Stimulated activated CD4-positive, alpha-beta T cell treated with anti-CD3 and anti-CD28 coated beads, Interleukin-2, amount 100 ng/mL, for 48 hours (primary cell): ENCODE data around the gene CCDC142.
"Not testable (repeated sequence)": the region's sequence is repeated elsewhere in the genome, so short reads cannot be mapped to it uniquely, and the experiment has no call there.

Experiments
- DNase-seq, 2 donors: peaks; one replicate each; pipeline ENCODE4 v3.0.0-alpha.2; 2020

CCDC142 gene

DNA sequence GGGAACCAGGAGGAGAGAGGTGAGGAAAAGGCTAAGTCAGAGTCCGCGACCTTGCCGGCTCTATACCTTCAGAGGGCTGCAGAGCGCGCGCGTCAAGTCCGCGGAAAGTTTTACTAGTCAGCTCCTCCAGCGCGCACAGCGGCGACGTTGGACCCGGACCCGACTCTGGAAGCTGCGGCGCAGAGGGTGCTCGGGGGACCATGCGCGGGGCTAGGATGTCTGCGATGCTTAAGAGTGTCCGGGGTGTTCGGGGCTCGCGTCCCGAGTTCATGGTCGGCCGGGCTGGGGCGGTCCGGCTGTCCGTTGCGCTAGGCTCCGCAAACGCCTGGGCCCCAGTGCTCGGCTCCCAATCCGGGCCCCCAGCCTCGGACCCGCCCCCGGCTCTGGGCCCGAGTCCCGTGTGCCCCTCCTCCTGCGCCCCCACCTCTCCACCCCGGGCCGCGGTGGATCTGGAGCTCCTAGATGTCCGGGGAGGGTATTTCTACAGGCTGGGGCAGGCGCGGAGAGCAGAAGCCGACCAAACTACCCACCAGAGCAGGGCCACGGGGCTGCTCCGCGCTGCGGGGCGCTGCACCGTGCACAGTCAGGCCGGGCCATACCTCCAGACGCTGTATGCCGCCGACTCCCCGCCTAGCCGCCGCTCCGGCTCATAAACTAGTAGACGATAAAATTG lies 16.6 kb upstream of the CCDC142 start, which contains the start of gene LBX2:
LBX2 (minus strand) TSS at position 337 of the 673 bp plus-strand sequence; CDS start at position 271, 66 bp downstream.
- DNase-seq, result no peak

DNA sequence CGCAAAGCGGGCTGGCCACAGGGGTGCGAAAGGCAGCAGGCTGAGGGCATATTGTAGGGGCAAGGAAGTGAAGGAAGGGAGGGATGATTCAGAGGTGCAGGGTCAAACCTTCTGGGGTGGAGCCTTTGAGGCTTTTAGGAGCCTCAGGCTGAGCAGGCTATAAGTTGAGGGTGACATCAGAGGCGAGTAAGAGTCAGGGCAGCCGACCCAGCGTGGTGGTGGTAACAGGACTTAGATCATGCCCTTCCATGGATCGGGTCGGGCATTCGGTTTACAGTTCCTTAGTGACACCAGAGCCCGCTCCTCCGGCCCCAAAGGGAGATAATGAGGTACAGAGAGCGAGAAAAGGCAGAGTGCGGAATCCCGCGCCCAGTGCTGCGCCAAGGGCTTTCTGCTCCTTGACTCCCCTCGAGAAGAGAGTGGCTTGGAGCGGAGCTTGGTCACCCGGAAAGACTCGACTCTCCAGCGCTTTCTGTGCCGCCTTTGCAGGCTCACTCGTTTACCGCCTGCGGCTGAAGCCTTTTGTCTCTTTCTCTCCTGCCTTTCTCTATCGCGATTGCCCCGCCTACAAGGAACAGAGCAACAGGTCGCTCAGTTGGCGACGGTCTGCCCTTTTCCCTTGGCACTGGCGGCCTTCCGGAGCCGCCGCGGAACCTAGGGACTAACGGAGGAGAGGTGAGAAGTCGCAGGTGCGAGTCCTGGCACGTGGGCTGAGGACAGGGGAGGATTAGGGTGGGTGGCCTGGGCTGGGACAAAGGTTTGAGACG lies 15.9 kb upstream of the CCDC142 start:
- DNase-seq, result no peak

DNA sequence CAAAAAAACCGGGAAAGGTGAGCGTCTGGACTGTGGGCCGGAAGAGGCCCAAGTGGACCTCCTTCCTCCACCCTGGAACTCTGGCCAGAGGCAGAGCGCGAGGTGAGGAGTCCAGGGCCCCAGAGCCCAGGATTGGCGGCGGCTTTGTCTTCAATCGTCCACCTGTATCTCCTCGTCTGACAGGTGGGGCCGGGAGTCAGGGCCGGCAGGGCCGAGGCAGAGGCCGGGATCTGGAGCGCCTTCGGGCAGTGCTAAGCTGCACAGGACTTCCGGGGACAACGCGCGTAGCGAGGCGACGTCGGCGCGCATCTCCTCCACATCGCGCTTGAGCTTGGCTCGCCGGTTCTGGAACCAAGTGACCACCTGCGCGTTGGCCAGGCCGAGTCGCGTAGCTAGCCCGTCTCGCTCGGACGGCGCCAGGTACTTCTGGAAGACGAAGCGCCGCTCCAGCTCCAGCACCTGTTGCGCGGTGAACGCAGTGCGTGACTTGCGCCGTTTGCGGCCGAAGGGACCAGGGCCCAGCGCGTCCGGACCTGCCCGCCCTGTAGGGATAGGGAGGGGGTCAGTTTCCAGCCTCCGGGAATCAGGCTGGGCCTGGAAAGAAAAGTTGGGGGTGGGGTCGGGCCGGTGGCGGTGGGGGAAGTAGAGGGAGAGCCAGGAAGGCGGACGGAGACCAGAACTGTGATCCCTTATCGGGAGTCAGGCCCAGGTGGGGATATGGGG lies 15.1 kb upstream of the CCDC142 start:
- no peak for DNase-seq

DNA sequence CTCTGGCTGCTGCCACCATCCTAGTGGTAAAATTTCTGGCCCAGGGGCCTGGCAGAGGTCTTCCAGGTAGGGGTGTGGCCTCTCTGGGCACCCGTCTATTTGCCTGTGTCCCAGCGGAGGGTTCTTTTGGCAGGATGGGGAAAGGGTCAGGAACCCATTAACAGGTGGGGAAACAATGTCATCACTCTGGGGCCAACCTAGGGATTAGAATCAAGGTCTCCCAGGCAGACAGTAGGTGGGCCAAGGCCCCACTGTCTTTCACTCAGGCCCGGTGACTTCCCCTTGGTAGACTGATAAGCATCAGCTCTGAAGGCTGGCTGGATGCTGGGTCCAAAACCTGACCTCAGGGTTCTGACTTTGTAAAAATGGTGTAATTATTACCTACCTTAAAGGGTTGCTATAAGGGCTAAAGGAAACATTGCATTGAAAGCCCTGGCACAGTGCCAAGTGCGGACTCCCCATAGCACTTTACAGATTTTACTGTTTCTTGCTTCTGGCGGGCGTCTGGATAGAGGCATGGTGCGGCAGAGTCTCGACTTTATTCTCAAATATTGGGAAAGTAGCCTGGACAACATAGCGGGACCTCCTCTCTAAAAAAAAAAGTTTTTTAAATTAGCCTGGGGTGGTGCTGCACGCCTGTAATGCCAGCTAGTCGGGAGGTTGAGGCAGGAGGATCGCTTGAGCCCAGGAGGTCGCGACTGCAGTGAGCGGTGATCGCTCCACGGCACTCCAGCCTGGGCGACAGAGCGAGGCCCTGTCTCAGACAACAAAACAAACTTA lies 14.4 kb upstream of the CCDC142 start:
- no peak for DNase-seq

DNA sequence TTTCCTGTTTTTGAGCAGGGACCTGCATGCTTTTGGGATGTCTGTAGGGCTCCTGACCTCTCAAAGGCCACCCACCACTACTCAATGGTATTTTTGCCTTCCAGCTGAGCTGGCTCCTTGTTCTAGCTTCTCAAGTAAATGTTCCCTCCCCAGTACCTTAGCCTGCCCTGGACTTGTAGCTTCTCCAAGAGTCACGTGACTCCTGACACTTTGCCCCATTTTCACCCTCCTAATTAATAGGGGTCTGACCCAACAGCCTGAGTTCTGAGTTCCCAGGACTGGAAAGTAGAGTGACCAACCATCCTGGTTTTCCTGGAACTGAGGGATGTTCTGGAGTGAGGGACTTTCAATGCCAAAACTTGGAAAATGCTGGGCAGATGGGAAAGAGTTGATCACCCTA lies 12.6 kb upstream of the CCDC142 start:
- no peak for DNase-seq

DNA sequence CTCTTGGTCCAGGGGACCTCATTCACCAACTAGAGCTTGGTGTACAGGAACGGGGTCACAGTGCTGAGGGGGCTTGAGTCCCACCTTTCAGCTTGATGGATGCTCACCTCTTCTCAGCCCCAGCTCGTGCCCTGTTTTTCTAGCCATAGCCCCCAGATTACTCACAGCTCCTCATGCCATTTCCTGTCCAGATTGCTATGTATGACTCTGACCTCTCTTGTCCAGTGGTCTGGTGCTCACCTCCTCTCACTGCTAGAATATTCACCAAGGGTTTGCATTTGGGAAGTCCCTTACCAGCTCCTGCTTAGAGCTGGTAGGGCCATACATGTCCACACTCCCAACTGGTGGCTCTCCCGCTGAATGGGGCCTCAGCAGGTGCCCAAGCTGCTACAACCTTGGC lies 10.7 kb upstream of the CCDC142 start:
- no peak for DNase-seq

DNA sequence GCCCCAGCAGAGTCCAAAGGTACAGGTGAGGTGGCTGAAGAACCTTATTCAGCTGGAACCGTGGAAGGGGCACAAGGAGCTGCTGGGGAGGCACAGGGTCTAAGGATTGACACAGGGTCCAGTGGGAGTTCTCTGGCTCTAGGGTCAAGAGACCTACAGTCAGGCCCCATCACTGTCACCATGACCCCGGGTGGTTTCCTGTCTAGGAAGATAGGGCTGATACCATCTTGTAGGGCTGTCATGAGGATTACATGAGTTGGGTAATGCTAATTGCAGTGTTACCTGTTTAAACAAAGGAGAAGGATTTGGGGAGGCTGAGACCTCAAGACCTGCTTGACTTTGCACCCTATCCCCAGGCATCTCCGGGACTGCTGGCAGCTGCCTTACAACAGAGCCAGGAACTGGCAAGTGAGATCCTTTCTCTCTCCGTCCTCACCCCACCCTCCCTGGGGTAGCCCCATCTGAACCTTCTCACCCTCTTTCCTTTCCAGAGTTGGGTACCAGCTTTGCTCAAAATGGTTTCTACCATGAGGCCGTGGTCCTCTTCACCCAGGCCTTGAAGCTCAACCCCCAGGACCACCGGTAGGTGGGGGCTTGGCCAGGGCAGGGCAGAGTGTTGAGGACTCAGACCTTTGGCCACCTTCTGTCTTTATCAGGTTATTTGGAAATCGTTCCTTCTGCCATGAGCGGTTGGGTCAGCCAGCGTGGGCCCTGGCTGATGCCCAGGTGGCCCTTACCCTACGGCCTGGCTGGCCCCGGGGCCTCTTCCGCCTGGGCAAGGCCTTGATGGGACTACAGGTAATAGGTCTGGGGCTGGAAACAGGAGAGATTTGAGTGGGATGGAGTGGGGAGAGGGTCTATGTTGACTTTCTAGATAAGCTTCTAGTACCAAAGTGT lies 9.1 kb upstream of the CCDC142 start:
- DNase-seq, result no peak

DNA sequence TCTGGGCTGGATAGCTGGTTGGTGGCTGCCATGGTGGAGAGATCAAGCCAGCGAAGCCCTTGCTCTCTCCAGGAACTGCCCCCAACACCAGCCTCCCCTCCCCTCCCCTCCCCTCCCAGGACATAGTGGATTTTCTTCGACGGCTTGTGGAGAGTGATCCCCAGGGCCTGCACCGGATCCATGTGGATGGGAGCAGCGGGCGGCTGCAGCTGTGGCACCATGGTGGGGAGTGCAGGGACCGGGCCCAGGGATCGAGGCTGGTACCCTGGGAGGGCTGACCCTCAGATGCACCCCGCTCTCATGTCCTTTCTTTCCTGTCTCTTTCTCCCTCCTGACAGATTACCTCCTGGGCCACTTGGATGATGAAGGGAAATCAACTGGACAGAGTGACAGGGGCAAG lies 7.1 kb upstream of the CCDC142 start:
- no peak for DNase-seq

DNA sequence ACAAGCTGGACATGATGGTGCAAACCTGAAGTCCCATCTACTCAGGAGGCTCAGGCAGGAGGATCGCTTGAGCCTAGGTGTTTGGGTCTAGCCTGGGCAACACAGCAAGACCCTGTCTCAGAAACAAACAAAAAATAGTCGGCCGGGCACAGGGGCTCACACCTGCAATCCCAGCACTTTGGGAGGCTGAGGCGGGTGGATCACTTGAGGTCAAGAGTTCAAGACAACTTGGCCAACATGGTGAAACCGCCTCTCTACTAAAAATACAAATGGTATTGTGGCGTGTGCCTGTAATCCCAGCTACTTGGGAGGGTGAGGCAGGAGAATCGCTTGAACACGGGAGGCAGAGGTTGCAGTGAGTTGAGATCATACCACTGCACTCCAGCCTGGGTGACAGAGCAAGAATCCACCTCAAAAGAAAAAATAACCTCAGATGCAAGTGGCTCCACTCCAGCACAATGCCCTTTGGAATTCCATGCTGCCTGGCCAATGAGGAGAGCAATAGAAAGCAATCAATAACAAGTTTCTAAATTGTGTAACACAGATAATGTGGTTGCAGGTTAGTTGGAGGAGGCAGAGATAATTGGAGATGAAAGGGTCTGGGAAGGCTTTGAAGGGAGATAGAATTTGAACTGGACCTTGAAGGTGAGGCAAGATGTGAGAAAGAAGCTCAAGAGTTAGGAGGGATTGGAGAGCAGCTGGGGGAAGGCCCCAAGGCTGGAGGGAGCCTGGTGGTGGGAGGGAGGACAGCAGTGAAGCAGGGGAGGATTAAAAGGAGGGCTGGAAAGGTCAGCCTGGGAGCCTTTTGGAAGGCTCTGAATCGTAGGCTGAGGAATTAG lies 6.1 kb upstream of the CCDC142 start:
- DNase-seq, result no peak

DNA sequence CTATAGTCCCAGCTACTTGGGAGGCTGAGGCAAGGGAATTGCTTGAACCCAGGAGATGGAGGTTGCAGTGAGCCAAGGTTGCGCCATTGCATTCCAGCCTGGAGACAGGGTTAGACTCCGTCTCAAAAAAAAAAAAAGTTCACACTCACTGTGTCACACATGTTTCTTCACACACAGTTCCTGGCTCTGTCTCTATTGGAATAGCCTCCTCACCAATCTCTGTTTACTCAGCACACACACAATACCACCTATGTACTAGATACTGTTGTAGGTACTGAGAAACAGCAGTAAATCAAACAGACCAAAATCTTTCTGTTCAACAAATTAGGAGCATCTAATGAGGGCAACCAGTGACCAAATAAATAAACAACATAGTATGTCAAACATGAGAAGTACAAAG lies 3.3 kb upstream of the CCDC142 start:
- no peak for DNase-seq

DNA sequence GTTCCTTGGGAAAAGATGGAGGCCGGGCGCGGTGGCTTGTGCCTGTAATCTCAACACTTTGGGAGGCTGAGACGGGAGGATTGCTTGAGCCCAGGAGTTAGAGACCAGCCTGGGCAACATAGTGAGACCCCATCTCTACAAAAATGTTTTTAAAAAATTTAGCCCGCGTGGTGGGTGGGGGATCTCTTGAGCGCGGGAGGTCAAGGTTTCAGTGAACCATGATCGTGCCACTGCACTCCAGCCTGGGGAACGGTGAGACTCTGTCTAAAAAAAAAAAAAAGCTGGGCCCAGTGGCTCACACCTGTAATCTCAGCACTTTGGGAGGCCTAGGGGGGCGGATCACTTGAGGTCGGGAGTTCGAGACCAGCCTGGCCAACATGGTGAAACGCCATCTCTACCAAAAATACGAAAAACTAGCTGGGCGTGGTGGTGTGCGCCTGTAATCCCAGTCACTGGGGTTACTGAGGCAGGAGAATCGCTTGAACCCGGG lies 922 bp upstream of the CCDC142 start:
- DNase-seq, result not testable (repeated sequence)

DNA sequence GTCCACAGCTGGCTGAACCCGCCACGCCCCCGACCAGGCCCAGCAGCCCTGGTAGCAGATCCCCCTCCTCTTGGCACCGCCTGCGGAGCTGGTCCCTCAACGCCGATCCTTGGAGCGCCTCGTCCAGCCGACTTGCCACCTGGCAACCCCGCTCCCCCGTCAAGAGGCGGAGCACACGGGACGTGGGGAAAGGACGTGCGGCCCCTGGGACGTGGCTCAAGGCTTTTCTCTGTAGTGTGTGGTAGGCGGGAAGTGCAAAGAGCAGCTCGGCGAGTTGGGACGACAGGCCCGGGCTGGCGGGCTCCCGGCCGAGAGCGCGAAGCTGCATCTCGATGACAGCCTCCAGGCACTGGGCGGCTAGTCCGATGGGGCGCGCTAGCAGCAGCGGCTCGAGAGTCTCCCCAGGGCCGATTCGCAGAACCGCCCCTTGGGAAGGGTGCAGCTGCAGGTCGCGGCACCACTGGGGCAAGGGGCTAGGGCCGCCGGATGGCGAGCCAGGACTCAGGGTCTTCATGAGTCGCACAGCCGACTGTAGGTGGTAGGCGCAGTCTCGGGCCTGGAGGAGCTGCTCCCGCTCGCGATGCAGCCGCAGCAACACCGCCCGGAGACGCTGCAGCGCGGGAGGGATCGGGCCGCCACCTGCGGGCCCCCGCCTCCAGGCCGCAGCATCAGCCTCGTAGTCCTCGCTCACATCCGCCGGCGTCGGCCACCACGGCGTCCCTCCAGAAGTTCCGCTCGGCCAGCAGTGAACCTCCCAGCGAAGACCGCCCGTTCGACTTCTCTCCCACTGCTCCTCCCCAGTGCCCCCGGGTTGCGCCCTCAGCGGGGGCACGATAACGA lies 617 bp downstream of the CCDC142 start:
- peak in 1 of 2 donors; percentile 50 for DNase-seq

DNA sequence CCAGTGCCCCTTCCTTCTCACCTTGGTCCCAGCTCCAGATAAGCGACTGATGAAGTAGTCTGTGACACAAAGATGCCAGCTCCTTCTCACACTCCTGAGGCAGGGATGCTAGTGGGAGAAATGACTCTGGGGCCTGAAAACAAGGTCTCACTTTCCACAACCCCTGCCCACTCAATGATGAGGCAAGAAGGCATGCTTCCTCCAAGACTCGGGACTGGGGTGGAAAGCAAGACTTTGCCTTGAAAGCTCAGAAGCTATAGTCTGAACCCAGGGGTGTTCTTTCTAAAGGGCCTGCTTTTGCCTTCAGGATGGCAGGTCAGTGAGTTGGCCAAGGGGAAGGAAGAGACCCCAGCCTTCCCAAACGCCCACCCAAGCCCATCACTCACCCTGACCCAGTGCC lies 1.4 kb downstream of the CCDC142 start:
- DNase-seq, result no peak

DNA sequence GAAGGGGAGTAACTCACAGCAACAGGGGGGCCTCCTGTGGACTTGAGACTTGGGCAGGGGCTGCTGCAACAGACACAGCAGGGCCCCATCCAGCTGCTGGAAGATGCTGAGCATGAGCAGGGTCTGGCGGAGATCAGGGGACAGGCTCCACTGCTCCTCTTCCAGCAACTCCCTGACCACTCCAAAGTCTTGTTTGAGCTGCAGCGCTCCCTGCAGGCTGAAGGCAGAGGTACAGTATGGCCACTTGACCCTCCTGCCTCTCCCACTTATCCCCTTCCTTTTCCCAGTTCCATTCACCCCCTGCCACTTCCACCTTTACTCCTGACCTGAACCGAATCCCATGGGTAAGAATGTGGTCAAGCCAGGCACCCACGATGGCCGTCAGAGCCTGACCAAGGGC lies 7.9 kb downstream of the CCDC142 start:
- DNase-seq, result no peak

DNA sequence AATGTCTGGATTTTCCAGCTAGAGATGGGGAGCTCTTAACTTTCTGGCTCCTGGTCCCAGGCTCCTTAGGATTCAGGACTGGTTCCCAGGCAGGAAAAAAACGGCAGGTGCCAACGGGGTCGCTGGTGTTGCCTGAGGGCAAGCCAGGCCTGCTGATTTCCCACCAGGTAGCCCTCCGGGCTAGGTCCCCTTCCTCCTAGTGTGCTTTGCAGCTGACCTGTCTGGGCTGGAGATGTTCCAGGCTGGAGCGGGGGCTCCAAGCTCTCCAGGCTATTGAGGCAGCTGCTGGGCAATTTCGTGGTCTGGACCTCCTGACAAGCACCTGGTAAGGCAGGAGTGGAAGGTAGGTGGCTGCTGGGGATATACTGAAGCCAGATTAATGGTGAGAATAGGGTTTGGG lies 8.3 kb downstream of the CCDC142 start:
- DNase-seq, result no peak

DNA sequence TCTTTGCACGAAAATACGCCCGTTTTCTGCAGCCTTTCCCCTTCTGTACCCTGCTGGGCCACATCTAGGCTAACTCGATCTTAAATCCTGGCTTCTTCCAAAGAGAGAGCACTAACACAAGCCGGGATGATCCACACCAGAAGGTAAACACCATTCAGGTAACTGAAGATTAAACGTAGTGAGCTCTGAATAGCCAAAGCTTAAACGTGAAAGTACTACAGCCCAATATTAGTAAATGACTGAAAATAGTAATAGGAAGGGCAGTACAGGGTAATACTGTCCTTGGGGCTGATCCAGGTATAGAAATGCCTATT lies 9.9 kb downstream of the CCDC142 start:
- no peak for DNase-seq

DNA sequence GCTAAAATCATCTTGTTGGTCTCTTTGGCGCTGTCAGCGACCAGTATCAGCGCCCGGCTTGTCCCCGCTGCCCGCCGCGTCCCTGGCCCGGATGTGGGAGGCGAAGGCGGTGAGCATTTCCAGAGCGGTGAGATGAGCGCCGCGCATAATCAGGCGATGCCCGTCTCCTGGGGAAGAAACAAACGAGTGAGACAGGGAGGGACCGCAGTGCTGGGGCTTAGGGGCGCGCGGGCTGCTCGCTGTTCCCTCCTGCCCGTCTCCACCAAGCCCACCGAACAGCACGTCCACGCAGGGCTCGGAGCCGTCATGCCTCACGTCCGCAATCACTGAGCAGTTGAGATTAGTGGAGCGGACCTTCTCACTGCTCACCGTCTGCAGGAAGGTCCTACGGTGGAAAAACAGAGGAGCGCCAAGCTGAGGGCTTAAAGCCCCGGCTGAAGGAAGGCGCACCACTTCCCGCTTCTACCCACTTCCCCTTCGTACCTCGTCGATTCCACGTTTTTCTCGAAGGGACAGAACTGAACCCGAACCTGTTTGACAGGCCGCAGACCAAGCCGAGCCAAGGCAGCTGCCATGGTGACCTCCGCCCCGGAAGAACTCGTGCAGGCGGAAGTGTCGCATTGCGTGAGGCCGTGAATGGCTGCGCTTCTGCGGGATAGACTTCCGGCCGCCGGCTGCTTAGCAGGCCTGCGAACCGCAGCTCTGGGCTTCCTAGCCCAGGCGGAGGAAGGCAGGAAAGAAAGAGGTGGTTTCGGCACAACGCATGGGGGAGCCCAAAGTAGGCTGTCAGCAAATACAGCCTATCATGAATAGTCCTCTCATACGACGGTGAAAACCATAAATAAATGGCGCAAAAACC lies 10.5 kb downstream of the CCDC142 start, which contains the start of gene MRPL53:
MRPL53 (minus strand) TSS at position 595 of the 859 bp plus-strand sequence; CDS start at position 575, 20 bp downstream.
- peak; percentile 96 to 97 for DNase-seq

DNA sequence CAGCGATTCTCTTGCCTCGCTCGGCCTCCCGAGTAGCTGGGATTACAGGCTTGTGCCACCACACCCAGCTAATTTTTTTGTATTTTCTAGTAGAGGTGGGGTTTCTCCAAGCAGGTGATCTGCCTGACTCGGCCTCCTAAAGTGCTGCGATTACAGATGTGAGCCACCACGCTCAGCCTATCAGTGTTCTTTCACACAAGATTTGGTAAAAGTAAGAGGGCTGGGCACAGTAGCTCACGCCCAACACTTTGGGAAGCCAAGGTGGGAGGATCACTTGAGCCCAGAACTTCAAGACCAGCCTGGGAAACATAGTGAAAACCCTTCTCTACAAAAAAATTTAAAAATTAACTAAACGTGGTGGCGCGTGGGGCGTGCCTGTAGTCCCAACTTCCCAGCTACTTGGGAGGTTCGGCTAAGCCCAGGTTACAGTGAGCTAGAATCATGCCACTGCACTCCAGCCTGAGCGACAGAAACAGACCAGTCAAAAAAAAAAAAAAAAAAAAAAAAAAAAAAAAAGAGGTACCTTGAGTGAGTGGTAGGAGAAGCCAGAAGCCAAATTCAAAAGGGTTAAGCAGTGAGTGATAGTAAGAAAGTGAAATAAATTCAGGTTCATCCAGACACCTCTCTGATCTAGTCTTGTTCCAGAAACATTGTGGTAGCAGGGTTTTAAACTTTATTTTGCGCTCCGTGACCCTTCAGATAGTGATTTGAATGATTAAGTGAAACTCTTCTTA lies 11.3 kb downstream of the CCDC142 start:
- DNase-seq, result no peak
